NCI-H510A (cell line): ENCODE measurements around the gene ZRANB1.
A peak's percentile ranks its signal among the peaks of the same experiment; 100 is the strongest.

Experiments used
- DNase-seq: peaks from one replicate; lab custom pipeline; 2025; lab: John Stamatoyannopoulos, UW

The ZRANB1 gene

GRCh38 chr10:124921261-124921660 is 20.7 kb upstream of the ZRANB1 start:
- DNase-seq = no peak

GRCh38 chr10:124923684-124924083 is 18.2 kb upstream of the ZRANB1 start:
- DNase-seq = no peak

- no peak for DNase-seq
These were observed 15.4 kb upstream of the ZRANB1 start for GRCh38 chr10:124926548-124926947.

- DNase-seq = no peak
These were observed 13.8 kb upstream of the ZRANB1 start for GRCh38 chr10:124928087-124928486.

GRCh38 chr10:124928545-124928944 is 13.4 kb upstream of the ZRANB1 start:
- no peak for DNase-seq

GRCh38 chr10:124935946-124936345 is 6.0 kb upstream of the ZRANB1 start:
- no peak for DNase-seq

GRCh38 chr10:124936813-124937212 is 5.1 kb upstream of the ZRANB1 start:
- DNase-seq = no peak

- DNase-seq = no peak
These were observed 2.6 kb upstream of the ZRANB1 start for GRCh38 chr10:124939290-124939689.

GRCh38 chr10:124942317-124943169 is 620 bp downstream of the ZRANB1 start:
- DNase-seq = no peak

GRCh38 chr10:124943301-124944092 is 1.6 kb downstream of the ZRANB1 start:
- DNase-seq = no peak

- DNase-seq = no peak
These were observed 3.1 kb downstream of the ZRANB1 start for GRCh38 chr10:124944982-124945381.

GRCh38 chr10:124946945-124947344 is 5.0 kb downstream of the ZRANB1 start:
- peak; percentile 78 for DNase-seq

- DNase-seq = no peak
These were observed 7.6 kb downstream of the ZRANB1 start for GRCh38 chr10:124949543-124949942.

- DNase-seq = no peak
These were observed 10.2 kb downstream of the ZRANB1 start for GRCh38 chr10:124952123-124952522.

GRCh38 chr10:124953421-124953820 is 11.5 kb downstream of the ZRANB1 start:
- no peak for DNase-seq

- no peak for DNase-seq
These were observed 13.3 kb downstream of the ZRANB1 start for GRCh38 chr10:124955243-124955642.

GRCh38 chr10:124955868-124956267 is 13.9 kb downstream of the ZRANB1 start:
- no peak for DNase-seq

- no peak for DNase-seq
These were observed 14.8 kb downstream of the ZRANB1 start for GRCh38 chr10:124956764-124957163.

- DNase-seq = no peak
These were observed 15.6 kb downstream of the ZRANB1 start for GRCh38 chr10:124957404-124957947.

GRCh38 chr10:124959564-124959963 is 17.6 kb downstream of the ZRANB1 start:
- DNase-seq = no peak

- DNase-seq = no peak
These were observed 19.3 kb downstream of the ZRANB1 start for GRCh38 chr10:124961248-124961570.

- DNase-seq = no peak
These were observed 20.5 kb downstream of the ZRANB1 start for GRCh38 chr10:124962421-124962820.
